GM21576 (cell line): Measurements from ENCODE around the gene UBE3C.

Source experiments
- ATAC-seq: cut with Tn5 transposase; IDR thresholded peaks from one replicate; pipeline ENCODE4 v1.9.1; 2021; ENCODE audit warnings: mild to moderate bottlenecking, moderate library complexity; ENCODE audit not compliant: unreplicated experiment

UBE3C gene

GRCh38 chr7:157176771-157177170 lies 38.0 kb downstream of the UBE3C start:
- no peak for ATAC-seq

GRCh38 chr7:157177333-157177982 lies 38.7 kb downstream of the UBE3C start:
- no peak for ATAC-seq

GRCh38 chr7:157177983-157178381 lies 39.3 kb downstream of the UBE3C start:
- peak; percentile 46 for ATAC-seq

GRCh38 chr7:157183832-157184231 lies 45.1 kb downstream of the UBE3C start:
- ATAC-seq = no peak

GRCh38 chr7:157188091-157188665 lies 49.5 kb downstream of the UBE3C start:
- no peak for ATAC-seq

GRCh38 chr7:157189405-157189804 lies 50.7 kb downstream of the UBE3C start:
- no peak for ATAC-seq

GRCh38 chr7:157192861-157193260 lies 54.1 kb downstream of the UBE3C start:
- no peak for ATAC-seq

GRCh38 chr7:157193274-157193673 lies 54.5 kb downstream of the UBE3C start:
- ATAC-seq = no peak

GRCh38 chr7:157194948-157195347 lies 56.2 kb downstream of the UBE3C start:
- no peak for ATAC-seq

GRCh38 chr7:157195868-157196267 lies 57.1 kb downstream of the UBE3C start:
- no peak for ATAC-seq

- no peak for ATAC-seq
Observed at GRCh38 chr7:157204134-157204533, 65.4 kb downstream of the UBE3C start.

- no peak for ATAC-seq
Observed at GRCh38 chr7:157205438-157205837, 66.7 kb downstream of the UBE3C start.

GRCh38 chr7:157208571-157209413 lies 70.1 kb downstream of the UBE3C start:
- ATAC-seq = no peak

GRCh38 chr7:157210682-157211081 lies 72.0 kb downstream of the UBE3C start:
- ATAC-seq = no peak

GRCh38 chr7:157211690-157212089 lies 73.0 kb downstream of the UBE3C start:
- ATAC-seq = no peak

GRCh38 chr7:157219154-157219553 lies 80.4 kb downstream of the UBE3C start:
- ATAC-seq = peak; percentile 97

- no peak for ATAC-seq
Observed at GRCh38 chr7:157220916-157221569, 82.3 kb downstream of the UBE3C start.

- ATAC-seq = no peak
Observed at GRCh38 chr7:157222687-157223086, 84.0 kb downstream of the UBE3C start.

- no peak for ATAC-seq
Observed at GRCh38 chr7:157224627-157225026, 85.9 kb downstream of the UBE3C start.

- no peak for ATAC-seq
Observed at GRCh38 chr7:157228864-157229422, 90.2 kb downstream of the UBE3C start.

GRCh38 chr7:157233677-157234076 lies 95.0 kb downstream of the UBE3C start:
- no peak for ATAC-seq
